Body of pancreas (tissue), 4 donors: ENCODE measurements around the gene SCO1.

ENCODE experiments used
- CTCF ChIP-seq, 7 experiments: fragments of 450-650 bp in 4 of 7; fragments of 200-600 bp in 3 of 7; sonication (generic) in 3 of 7; IDR thresholded peaks; one replicate each; pipeline ENCODE4 v1.5.1; 2016 to 2019; ENCODE audit warnings: antibody characterized with exemption in 7 of 7
- POLR2A ChIP-seq, 3 donors: fragments of 450-650 bp; IDR thresholded peaks; one replicate each; pipeline ENCODE4 v1.6.1; 2016; ENCODE audit warnings: antibody characterized with exemption in 3 of 3, mild to moderate bottlenecking in 2 of 3

DNA sequence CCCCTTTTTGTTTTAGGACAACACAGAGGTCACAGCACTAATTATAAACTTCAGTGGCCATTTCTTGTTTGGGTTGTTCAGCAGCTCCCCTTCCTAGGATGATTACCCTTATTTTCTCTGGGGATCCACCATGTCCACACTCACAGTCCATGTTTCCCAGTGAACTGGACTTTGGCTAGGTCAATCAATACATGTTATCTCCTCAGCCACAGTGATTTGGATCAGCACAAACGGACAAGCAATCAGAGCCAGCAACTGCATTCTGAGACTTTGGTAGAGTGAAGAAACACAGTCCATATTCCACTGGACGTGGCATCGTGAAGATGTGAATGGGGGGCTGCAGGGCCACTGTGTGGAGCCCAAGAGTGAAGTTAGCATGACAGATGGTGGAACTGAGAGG is 27.9 kb upstream of the SCO1 start:
- no peak for TF ChIP-seq CTCF (IDR thresholded peaks at IDR 0.05)
- no peak for TF ChIP-seq POLR2A (IDR thresholded peaks at IDR 0.05)
